A549 (cell line): ENCODE measurements around the gene SLC66A3.

ENCODE experiments used
- CEBPB ChIP-seq, 2 experiments: fragments of >200 bp in 1 of 2; sonication (Bioruptor Twin) in 1 of 2; formaldehyde crosslinking in 1 of 2; IDR thresholded peaks; 2 replicates each; pipeline ENCODE4 v1.6.1; 2012 to 2016
- EHMT2 ChIP-seq: fragments of 200-600 bp; sonication (generic); IDR thresholded peaks from 2 replicates; pipeline ENCODE4 v1.6.1; 2016; ENCODE audit warnings: antibody characterized with exemption, low read depth, mild to moderate bottlenecking, moderate library complexity
- HEYL ChIP-seq: fragments of 250-450 bp; sonication (Bioruptor Pico); IDR thresholded peaks from 2 replicates; pipeline ENCODE4 v1.8.0; 2021; ENCODE audit warnings: mild to moderate bottlenecking, moderate library complexity
- HOXA7 ChIP-seq: fragments of 250-450 bp; sonication (Bioruptor Pico); IDR thresholded peaks from 2 replicates; pipeline ENCODE4 v1.5.0; 2020; ENCODE audit warnings: mild to moderate bottlenecking, moderate library complexity
- NR3C1 ChIP-seq: fragments of >200 bp; sonication (Bioruptor Twin); formaldehyde crosslinking; IDR thresholded peaks from 3 replicates; pipeline ENCODE4 v1.6.1; 2017
- PBX3 ChIP-seq: IDR thresholded peaks from 2 replicates; pipeline ENCODE4 v1.6.1; 2012
- POLR2A ChIP-seq: IDR thresholded peaks from 2 replicates; pipeline ENCODE4 v1.6.1; 2012; ENCODE audit warnings: mild to moderate bottlenecking, low read length
- REST ChIP-seq: fragments of 200-600 bp; sonication (generic); IDR thresholded peaks from 2 replicates; pipeline ENCODE4 v1.6.1; 2016; ENCODE audit warnings: antibody characterized with exemption, mild to moderate bottlenecking, moderate library complexity
- RFX5 ChIP-seq: fragments of 450-650 bp; IDR thresholded peaks from 2 replicates; pipeline ENCODE4 v1.7.1; 2014; ENCODE audit warnings: antibody characterized with exemption, mild to moderate bottlenecking, moderate library complexity
- TF ChIP-seq, protein P1 (sequence below): fragments of >200 bp; sonication (Bioruptor Twin); formaldehyde crosslinking; IDR thresholded peaks from 3 replicates; pipeline ENCODE4 v1.5.1; 2016
- TF ChIP-seq, protein P2 (sequence below): IDR thresholded peaks from 2 replicates; pipeline ENCODE4 v1.6.1; 2012
- TF ChIP-seq, protein P3 (sequence below): fragments of 150-350 bp; IDR thresholded peaks from 2 replicates; pipeline ENCODE4 v1.6.1; 2014; ENCODE audit warnings: low read depth, mild to moderate bottlenecking, low read length

DNA sequence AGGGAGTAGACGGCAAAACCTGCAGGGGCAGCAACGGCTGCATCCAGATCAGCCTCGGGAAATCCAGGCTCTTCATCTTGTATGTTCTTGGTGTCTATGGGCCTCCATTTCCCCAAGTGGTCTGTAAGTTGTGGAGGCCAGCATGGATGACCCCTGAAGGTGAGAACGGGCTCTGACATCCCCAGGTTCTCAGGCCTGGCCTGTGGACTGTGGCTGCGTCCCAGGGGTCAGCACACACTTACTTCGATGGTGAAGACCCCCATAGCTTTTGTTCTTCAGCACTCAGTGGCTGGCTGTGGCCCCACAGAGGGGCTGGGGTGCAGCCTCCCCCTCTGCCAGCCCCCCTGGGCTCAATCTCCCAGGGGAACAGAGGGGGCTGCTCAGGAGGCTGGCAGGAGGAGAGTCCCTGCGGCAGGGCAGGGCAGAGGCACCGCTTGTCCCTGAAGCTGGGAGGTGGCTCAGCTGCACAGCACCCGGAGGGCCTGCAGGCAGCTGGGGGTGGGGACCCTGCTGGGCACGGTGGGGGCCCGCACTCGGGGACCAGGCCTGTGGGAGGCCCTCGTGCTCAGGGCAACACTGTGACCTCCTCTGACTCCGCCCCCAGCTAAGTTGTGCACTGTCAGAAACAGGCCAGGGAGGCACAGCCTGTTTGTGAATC, 3.8 kb downstream of the SLC66A3 start:
- TF ChIP-seq, protein P1, sequence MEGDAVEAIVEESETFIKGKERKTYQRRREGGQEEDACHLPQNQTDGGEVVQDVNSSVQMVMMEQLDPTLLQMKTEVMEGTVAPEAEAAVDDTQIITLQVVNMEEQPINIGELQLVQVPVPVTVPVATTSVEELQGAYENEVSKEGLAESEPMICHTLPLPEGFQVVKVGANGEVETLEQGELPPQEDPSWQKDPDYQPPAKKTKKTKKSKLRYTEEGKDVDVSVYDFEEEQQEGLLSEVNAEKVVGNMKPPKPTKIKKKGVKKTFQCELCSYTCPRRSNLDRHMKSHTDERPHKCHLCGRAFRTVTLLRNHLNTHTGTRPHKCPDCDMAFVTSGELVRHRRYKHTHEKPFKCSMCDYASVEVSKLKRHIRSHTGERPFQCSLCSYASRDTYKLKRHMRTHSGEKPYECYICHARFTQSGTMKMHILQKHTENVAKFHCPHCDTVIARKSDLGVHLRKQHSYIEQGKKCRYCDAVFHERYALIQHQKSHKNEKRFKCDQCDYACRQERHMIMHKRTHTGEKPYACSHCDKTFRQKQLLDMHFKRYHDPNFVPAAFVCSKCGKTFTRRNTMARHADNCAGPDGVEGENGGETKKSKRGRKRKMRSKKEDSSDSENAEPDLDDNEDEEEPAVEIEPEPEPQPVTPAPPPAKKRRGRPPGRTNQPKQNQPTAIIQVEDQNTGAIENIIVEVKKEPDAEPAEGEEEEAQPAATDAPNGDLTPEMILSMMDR: no peak
- TF ChIP-seq HOXA7 (CRISPR knock-in tag) (no peak), CEBPB (IDR thresholded peaks at IDR 0.05) (no peak), POLR2A (no peak), NR3C1 (no peak), PBX3 (no peak), REST (no peak), RFX5 (no peak), EHMT2 (no peak), HEYL (CRISPR knock-in tag) (no peak)
- TF ChIP-seq, protein P2, sequence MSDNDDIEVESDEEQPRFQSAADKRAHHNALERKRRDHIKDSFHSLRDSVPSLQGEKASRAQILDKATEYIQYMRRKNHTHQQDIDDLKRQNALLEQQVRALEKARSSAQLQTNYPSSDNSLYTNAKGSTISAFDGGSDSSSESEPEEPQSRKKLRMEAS: no peak
- TF ChIP-seq, protein P3, sequence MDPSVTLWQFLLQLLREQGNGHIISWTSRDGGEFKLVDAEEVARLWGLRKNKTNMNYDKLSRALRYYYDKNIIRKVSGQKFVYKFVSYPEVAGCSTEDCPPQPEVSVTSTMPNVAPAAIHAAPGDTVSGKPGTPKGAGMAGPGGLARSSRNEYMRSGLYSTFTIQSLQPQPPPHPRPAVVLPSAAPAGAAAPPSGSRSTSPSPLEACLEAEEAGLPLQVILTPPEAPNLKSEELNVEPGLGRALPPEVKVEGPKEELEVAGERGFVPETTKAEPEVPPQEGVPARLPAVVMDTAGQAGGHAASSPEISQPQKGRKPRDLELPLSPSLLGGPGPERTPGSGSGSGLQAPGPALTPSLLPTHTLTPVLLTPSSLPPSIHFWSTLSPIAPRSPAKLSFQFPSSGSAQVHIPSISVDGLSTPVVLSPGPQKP: no peak
